ENCODE data around the gene ADRB2.

ADRB2 gene

DNA sequence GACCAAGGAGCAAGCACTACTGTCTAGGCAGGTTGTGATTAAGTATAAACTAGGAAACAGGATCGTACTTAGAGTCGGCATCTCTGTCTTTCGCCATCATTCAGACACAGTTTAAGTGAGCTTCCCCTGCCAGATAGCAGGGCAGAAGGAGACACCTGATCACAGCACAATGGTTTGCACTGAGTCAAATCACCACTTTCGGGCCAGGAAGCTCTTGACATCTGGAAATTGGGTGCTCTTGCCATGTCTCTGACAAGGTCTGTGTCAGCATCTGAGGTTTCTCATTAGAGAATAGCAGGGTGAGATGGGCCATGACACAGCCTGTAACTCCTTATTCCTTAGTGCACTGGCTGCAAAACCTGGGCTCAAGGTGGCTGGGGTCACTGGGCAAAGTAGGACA, 8.3 kb downstream of the ADRB2 start:
- TF ChIP-seq, protein P1, sequence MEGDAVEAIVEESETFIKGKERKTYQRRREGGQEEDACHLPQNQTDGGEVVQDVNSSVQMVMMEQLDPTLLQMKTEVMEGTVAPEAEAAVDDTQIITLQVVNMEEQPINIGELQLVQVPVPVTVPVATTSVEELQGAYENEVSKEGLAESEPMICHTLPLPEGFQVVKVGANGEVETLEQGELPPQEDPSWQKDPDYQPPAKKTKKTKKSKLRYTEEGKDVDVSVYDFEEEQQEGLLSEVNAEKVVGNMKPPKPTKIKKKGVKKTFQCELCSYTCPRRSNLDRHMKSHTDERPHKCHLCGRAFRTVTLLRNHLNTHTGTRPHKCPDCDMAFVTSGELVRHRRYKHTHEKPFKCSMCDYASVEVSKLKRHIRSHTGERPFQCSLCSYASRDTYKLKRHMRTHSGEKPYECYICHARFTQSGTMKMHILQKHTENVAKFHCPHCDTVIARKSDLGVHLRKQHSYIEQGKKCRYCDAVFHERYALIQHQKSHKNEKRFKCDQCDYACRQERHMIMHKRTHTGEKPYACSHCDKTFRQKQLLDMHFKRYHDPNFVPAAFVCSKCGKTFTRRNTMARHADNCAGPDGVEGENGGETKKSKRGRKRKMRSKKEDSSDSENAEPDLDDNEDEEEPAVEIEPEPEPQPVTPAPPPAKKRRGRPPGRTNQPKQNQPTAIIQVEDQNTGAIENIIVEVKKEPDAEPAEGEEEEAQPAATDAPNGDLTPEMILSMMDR (conservative IDR thresholded peaks at IDR 0.05; ENCODE audit: control insufficient read depth, insufficient read depth, low read depth, low read length): no peak
- no peak overlapping the region for H3K4me3 ChIP-seq (ENCODE audit: control insufficient read depth, low read depth, low read length)
- no peak for DNase-seq (ENCODE audit: low read depth)

DNA sequence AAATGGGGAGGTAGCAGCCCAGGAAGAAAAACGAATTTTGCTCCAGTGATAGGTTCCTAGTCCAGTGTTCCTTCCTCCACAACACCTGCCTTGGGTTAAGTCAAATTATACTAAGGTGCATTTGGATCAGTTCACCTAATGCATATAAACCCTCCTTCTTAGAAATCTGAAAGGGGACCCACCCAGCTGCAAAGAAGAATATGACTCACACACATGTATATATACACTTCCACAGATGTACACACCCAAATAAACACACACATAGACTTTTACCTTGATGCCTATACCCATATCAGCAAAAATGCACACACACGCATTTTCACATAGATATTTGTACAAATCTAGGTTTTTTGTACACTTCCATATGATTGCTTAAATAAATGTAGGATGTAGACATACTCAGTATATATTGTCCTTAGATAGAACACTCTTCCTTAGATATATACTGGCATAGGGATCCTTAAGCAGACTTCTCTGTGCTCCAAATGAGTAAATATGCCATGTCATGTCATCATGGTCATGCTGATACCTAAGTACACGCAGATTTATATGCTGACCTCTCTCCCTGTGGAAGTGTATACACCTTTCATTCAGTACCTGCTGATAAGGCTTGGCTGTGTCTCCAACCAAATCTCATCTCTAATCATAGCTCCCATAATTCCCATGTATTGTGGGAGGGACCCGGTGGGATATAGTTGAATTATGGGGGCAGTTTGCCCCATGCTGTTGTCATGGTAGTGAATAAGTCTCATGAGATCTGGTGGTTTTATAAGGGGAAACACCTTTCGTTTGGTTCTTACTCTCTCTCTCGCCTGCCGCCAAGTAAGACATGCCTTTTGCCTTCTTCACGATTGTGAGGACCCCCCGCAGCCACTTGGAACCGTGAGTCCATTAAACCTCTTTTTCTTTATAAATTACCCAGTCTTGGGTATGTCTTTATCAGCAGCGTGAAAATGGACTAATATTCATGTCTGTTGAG, 10.2 kb downstream of the ADRB2 start:
- no peak overlapping the region for H3K4me3 ChIP-seq (ENCODE audit: control insufficient read depth, low read depth, low read length)
- no peak for DNase-seq (ENCODE audit: low read depth)
- TF ChIP-seq, protein P1 (conservative IDR thresholded peaks at IDR 0.05; ENCODE audit: control insufficient read depth, insufficient read depth, low read depth, low read length): no peak

DNA sequence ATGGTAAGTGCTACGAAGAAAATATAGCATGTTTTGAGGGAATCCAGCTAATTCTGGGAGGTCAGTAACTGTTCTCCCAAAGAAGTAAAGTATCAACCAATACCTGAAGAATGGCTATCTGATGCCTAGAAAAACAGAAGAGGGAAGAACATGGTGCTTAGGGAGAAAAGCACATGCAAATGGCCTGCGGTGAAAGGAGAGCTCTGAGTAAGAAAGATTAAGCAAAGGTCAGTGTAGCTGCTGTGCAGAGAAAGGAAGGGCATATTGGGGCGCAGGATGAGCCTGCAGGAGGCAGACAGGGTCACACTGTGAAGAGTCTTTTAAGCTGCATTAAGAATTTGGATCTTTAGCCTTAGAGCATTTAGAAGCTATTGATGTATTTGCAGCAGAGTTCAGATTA, 11.0 kb downstream of the ADRB2 start:
- no peak overlapping the region for H3K4me3 ChIP-seq (ENCODE audit: control insufficient read depth, low read depth, low read length)
- TF ChIP-seq, protein P1 (conservative IDR thresholded peaks at IDR 0.05; ENCODE audit: control insufficient read depth, insufficient read depth, low read depth, low read length): no peak
- no peak for DNase-seq (ENCODE audit: low read depth)

DNA sequence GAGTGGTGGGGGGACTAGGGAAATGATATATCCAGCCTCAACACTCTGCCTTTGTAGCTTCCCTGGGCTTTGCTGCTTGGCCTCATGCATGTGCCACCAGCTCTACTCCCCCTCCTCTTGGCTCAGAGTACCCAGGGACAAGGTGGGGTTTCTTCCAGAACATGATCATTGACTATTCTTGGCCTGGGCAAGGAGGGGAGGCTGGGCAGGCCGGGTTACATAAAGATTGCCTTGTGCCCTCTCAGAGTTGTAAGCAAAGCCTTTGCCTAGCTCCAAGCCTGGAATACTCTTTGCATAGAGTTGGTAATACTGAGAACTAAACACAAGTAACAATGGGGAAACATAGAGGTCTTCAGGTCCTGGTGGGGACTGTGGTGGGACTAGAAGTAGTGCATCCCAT, 11.9 kb downstream of the ADRB2 start:
- TF ChIP-seq, protein P1 (conservative IDR thresholded peaks at IDR 0.05; ENCODE audit: control insufficient read depth, insufficient read depth, low read depth, low read length): no peak
- DNase-seq (ENCODE audit: low read depth): no peak
- no peak overlapping the region for H3K4me3 ChIP-seq (ENCODE audit: control insufficient read depth, low read depth, low read length)

DNA sequence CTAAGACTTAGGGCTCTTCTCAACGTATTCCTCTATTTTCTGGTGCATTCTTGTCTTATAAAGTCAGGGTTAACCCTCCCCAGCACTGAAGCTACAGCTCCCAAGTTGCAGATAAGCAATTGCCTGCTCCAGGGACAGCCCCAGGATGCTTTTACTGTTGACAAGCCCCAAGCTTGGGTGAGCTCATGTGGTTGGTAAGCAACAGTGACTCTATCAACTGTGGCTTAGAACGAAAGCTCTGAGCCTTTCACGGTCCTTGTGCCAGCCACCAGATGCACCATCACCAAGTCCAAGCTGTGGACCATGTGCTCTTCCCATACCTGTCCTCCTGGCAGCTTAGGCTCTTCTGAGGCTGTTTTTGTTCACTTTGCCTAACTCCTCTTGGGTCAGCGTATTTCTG, 13.5 kb downstream of the ADRB2 start:
- no peak overlapping the region for H3K4me3 ChIP-seq (ENCODE audit: control insufficient read depth, low read depth, low read length)
- DNase-seq (ENCODE audit: low read depth): no peak
- TF ChIP-seq, protein P1 (conservative IDR thresholded peaks at IDR 0.05; ENCODE audit: control insufficient read depth, insufficient read depth, low read depth, low read length): no peak

DNA sequence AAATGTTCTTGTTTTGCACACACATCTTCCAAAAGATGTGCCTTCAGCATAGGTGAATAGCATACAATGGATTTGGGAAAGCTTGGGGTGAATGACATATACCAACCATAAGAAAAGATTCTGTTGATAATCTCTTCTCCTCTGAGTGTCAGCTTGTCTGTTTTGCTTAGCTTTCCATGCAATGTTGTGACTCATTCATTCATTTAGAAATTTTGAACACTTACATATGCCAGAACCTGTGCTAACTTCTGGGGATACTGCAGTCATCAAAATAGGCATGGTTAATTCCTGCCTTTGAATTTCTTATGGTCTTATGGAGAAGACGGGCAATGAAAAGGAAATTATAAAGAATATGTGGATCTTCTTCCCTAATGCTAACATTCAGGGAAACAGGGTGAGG, 14.1 kb downstream of the ADRB2 start:
- DNase-seq (ENCODE audit: low read depth): no peak
- H3K4me3 ChIP-seq (ENCODE audit: control insufficient read depth, low read depth, low read length): no peak overlapping the region
- TF ChIP-seq, protein P1 (conservative IDR thresholded peaks at IDR 0.05; ENCODE audit: control insufficient read depth, insufficient read depth, low read depth, low read length): no peak

Measured in fibroblast of mammary gland (primary cell).